Activated CD8-positive, alpha-beta memory T cell treated with anti-CD3 and anti-CD28 coated beads for 24 hours (primary cell): ENCODE results near the gene NFATC2.

ENCODE experiments used
- DNase-seq: peaks from one replicate; pipeline ENCODE4 v3.0.0-alpha.2; 2020

NFATC2 gene

DNA sequence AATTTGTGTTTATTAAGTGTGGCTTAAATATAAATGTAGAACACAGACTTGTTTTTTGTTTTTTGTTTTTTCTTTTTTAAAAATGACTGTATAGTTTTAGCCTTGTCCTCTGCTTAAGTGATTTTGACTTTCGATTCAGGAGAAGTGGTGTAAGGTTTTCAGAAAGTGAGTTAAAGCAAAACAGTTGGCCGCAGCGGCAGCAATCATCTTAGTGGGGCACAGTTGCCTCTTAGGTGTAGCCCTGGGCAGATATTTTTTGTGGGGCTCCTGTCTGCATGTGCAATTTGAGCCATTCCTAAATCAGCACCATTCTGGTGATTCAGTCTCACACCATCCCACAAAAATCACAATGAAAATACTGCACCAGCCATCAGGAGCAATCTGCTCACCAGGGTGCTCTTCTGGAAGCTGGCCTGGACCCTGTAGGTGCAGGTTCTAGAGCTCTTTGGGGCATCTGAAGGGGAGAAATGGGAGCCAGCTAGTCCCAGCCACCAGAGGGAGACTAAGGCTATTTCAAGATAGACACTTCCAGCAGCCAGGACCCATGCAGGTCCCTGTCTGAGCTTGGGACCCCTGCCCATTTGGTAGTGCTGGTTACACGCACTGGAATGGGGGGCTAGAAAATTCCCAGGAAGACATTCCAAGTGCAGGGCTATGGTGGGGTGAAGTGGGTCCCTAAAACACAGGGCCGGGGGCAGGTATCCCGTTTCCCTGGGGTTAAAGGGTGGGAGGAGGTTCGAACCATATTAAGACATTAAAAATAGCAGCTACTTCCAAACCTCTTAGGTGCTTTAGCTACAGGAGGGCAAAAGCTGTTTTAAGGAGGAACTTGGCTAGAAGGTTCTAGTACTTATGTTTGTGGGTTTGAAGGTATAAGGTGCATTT, 156.6 kb downstream of the NFATC2 start:
- DNase-seq: no peak

DNA sequence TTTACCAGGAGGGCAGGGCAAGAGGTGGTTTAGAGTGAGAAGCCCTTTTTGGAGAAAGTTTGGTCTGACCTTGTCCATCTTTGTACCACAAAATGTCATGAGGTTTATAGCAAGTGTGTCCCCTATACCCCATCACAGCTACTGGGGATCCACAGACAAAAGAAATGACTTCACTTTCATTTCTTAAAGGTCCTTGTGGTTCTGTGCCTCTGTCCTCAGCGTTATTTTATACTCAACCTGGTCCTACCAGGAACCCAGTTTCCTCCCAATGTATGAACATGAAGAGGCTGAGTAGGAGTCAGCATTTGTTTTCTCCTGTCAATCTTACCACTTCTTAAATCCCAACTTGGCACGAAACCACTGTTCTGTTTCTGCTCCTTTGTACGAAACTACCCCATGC, 157.6 kb downstream of the NFATC2 start:
- DNase-seq: no peak

DNA sequence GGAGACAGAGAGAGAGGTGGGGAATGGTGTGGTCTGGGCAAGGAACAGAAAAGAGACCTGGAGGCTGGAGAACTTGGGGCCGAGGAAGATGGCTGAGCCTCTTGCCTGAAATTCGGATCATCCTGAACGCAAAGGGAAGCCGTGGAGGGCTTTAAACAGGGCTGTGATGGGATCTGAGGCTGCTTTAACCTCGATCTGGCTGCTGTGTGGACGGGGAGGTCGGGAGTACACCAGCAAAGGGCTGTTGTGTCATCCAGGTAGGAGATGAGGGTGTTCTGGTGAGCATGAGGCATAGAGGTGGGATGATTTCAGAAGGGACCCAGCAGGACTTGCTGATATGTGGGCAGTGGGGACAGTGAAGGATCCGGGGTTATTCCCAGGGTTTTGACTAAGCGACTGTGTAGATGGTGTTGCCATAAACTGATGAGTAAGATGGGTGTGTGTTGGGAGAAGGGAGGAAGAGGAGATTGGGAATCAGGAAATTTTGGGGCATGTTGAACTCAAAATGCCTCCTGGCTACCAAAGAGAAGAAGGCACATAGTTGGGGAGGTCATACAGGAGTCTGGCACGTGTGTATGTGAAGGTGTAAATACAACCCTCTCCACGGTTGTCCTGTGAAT, 158.5 kb downstream of the NFATC2 start:
- no peak for DNase-seq

DNA sequence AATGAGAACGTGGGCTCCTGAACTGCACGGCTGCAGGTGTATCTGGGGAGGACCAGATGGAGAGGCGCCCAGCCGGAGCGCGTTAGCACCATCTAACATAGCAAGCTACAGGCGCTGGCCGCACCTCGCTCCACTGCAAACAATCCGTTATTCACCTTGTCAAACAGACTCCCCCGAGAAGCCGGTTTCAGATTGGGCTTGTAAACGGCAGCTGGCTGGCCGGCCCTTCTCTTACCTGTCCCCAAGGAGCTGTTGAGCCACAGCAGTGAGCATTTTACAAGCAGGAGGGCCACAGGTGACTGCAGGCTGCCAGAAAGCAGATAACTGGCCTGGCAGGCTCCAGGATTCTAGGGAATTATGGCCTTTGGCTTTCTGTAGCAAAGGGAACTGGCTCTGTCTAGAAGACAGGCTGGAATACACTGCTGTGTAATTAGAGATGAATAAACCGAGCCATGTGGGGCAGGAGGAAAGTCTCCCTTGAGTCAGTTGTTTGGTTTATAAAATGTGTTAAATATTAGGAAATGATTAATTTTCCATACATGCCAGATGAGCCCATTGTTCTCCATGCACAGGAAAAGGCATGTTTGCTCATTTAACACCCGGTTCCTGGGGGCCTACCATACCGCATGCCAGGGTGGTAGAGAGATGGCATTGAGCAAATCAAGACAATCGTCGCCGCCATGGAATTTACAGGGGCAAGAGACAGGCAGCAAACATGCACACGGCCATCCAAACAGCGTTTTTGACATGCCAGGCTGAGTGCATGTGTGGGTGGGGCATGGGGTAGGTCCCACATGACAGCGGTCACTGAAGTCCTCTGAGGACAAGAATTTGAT, 159.3 kb downstream of the NFATC2 start:
- DNase-seq: no peak

DNA sequence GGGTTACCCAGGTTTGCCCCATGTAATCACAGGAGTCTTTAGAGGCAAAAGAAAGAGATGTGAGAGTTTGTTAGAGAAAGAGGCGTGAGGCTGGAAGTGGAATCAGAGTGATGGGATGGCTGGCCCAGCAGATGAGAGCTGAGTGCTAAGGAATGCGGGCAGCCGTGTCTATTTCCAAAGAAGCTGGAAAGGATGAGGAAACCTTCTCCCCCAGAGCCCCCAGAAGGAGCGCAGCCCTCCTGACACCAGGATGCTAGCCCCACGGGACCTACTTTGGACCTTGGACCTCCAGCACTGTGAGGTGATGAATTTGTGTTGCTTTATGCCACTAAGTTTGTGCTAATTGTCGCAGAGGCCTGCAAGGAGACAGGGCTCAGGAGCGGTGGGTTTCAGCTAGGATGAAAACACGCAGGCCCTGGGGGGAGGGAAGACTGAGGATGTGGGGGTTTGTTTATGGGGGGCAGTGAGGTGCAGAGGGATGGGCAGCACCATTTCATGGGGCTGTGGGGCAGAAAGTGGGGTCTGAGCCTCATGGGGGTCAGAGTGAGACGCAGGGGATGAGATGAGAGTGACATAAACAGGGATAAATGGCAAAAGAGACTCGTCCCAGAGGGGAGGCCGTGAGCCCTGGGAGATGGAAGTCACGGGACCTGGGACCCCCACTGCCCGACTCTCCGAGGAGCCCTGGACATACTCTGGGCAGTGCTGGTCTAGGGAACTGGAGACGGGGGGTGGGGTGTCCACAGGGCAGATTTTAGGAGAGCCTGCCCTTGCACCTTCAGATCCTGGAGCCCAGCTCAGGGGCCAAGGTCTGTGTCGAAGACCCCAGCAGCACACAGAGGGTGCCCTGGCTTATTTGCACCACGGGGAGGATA, 160.2 kb downstream of the NFATC2 start:
- no peak for DNase-seq

DNA sequence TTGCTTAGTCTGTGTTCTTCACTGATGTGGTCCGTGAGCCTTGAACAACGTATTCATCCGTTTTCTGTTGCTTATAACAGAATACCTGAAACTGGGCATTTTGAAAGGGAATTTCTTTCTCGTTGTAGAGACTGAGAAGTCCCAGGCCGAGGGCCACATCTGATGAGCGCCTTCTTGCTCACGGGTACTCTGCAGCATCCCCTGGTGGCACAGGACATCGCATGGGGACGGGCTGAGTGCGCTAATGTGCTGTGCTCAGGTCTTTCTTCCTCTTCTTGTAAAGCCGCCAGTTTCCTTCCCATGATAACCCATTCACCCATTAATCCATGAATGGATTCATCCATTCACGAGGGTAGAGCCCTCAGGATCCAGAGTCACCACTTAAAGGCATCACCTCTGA, 161.0 kb downstream of the NFATC2 start:
- no peak for DNase-seq

DNA sequence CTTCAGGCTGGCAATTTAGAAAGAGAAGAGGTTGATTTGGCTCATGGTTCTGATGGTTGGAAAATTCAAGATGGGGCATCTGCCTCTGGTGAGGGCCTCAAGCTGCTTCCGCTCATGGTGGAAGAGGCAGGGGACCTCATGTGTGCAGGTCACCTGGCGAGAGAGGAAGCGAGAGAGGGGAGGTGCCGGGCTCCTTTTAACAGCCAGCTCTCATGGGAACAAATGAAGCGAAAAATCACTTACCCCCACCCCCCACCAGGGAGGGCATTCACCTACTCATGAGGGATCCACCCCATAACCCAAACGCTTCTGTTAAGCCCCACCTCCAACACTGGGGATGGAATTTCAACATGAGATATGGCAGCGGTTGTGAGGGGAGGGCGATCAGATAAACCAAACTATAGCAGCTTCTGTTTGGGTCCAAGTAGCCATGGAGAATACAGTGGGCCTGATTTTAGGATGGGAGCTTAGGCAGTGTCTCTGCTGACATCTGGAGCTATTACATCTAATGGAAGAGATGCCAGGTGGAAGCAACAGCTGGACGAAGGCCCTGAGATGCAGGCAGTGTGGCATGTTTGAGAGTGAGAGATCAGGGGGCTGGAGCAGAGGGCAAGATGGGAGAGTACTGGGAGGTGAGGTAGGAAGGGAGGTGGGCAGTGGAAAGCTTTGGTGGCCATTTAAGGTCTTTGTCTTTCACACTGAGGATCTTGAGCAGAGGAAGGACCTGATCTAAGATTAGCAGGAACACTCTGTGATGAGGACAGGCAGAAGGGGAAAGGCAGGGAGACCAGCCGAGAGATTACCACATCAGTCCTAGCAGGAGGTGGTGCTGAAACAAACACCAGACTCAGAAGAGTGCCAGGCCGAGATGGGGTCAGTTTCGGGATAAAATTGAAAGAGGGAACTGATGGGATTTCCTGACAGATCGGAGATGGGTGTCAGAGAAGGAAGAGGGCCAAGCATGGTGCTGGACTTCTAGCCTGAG, 161.8 kb downstream of the NFATC2 start:
- no peak for DNase-seq

DNA sequence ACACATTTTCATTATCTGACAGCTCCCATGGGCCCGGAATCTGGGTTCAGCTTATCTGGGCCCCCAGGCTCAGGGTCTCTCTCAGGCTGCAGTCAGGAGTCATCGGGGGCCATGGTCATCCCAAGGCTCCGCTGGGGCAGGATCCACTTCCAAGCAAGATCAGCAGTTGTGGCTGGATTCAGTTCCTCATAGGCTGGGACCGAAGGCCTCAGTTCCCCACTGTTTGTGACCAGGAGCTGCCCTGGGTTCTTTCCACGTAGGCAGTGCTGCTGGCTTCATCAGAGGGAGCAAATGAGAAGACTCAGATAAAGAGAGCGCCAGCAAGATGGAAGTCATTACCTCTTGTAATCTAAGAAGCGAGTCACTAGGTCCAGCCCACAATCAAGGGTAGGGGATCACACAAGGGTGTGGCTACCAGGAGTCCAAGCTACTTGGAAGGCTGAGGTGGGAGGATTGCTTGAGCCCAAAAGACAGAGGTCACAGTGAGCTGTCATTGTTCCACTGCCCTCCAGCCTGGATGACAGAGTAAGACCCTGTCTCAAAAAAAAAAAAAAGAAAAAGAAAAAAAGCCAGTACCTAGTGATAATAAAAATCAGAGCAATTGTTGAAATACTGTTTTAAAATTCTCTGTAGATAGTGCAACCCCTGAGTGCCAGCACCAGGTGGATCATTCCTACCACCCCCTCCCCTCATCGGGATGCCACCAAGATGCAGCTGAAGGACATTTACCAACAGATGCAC, 162.7 kb downstream of the NFATC2 start:
- DNase-seq: no peak

DNA sequence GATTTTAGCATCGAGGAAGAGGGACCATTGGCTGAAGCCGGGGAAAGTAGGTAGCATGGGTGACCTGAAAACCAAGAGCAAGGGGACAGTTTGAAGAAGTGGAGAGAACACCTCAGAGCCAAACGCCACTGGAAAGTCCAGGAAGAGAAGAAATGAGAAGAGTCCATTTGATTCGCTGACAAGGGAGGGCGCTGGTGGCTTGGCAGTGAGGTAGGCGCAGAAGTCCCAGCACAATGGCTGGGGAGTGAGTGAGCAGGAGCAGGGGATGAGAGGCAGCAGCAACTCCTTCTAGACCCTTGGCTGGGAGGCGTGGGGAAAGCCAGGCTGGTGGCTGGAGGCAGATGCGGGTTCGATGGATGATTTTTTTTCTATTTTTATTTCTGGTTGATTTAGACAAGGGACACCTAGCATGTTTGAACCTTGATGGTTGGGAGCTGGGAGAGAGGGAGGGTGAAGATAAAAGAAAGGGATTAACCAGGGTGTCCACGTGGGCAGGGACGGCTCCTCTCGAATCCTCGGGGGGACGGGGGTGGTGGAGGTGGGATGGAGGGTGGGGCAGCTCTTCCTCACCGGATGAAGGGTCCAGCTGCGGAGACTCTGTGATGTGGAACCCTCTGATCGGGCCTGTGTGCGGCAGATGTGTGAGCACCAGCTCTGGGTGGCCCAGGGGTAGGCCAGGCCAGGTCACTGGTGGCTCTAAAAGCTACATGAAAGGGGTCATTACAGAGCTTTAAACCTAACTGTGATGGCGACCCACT, 164.2 kb downstream of the NFATC2 start:
- DNase-seq: no peak

DNA sequence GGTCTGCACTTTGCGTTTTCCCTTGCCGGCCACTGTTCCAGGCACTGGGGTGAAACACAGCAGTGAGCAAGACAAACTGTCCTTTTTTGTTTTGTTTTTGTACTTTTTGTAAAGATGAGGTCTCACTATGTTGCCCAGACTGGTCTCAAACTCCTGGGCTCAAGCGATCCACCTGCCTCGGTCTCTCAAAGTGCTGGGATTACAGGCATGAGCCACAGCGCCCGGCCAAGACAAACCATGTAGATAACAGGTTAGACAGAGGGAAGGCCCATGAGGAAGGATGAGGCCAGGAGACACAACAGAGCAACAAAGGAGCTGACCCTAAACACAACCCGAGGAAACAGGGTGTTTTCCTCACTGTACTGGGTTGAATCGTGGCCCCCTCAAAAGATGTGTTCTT, 165.4 kb downstream of the NFATC2 start:
- DNase-seq: no peak

DNA sequence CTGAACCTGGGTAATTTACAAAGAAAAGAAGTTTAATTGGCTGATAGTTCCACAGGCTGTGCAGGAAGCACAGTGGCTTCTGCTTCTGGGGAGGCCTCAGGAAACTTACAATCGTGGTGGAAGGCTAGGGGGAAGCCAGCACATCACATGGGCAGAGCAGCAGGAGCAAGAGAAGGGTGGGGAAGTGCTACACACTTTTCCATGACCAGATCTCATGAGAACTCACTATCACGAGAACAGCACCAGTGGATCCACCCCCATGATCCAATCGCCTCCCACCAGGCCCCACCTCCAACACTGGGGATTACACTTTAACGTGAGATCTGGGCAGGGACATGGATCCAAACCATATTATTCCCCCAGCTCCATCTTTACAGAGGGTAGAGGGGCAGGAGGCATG, 166.4 kb downstream of the NFATC2 start:
- DNase-seq: no peak

DNA sequence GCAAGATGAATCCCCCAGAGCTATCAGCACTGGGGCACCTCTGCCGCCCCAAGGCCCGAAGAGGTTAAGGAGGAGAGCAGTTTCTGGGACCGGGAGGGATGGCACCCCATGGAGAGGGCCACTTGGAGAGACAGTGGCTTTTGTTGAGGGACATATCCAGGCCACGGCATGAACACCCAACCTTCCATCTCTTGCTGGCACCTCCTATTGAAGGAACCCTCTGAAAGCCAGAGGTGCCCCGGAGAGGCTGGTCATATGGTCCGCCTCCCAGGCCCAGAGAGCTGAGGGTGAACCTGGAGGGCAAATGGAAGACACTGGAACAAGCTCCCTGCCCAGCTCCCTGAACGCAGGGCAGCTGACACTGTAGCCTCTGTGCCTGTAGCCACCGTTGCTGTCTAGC, 167.0 kb downstream of the NFATC2 start:
- DNase-seq: no peak

DNA sequence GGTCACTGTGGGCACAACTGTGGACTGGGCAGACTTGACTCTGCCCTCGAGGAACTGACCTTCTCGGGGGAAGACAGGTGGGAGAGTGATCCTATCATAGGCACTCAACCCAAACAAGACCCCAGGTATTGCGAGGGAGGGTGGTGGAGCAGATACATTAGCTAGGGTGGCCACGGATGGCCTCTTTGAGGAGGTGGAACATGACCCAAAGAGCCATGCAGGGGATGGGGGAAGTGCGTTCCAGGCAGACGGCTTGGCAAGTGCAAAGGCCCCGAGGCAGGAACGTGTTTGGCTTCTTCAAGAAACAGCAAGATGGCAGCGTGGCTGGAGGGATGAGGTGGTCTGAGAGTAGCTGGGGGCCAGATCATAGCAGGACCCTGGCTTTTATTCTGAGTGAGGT, 167.6 kb downstream of the NFATC2 start:
- DNase-seq: no peak

DNA sequence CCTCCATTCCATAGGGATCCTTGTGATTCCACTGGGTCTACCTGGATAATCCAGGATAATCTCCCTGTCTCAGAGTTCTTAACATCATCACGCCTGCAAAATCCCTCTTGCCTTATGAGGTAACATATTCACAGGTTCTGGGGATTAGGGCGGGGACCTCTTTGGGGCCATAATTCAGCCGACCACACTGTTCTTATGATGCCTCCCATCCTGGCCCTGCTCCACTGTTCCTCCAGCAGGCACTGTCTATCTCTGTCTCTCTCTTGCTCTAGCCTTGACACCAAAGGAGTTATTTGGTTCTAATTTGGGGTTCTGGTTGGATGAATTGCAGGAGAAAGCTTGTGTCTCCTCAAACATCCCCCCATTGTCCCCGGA, 168.1 kb downstream of the NFATC2 start:
- no peak for DNase-seq

DNA sequence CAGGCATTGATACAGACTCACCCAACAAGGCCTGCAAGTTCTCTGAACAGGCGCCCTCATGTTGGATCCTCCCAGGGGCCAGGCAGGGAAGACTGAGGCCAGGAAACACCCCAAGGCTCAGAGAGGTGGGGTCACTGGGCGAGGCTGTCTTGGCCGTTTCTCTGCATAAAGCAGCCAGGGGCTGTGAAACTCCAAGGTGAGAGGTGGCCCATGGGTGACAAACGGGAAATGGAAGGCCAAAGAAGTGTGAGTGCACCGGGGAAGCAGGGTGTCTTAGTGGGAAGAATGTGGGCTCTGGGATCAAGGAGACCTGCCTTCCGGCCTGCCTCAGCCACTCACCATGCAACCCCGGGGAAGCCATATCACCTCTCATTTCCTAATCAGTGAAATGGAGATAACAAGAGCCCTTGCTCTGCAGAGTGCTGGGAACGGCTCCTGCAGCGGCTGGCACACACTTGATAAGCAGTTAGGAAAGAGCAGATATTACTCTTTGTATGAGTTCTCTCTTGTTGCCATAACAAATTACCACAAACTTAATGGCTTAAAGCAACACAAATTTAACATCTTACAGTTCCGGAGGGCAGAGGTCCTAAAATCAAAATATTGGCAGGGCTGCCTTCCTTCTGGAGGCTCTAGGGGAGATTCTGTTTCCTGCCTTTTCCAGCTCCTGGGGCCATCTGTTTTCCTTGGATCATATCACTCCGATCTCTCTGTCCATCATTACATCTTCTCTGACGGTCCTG, 168.6 kb downstream of the NFATC2 start:
- no peak for DNase-seq

DNA sequence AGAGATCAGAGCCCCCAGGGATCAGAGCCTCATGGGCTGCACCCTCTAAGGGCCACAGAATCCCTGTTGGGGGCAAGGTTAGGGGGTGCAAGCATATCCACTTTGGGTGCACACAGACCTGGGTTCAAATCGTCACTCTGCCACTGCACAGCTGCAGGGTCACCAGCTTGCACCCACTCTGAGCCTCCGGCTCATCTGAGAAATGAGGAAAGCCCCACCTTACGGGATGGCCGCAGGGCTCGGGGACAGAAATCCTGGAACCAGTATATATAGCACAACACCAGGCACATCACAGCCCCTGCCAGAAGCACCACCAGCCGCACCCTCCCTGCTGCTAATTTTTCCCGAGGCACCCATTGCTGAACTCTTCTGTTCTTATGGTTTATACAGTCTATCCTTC, 169.6 kb downstream of the NFATC2 start:
- no peak for DNase-seq

DNA sequence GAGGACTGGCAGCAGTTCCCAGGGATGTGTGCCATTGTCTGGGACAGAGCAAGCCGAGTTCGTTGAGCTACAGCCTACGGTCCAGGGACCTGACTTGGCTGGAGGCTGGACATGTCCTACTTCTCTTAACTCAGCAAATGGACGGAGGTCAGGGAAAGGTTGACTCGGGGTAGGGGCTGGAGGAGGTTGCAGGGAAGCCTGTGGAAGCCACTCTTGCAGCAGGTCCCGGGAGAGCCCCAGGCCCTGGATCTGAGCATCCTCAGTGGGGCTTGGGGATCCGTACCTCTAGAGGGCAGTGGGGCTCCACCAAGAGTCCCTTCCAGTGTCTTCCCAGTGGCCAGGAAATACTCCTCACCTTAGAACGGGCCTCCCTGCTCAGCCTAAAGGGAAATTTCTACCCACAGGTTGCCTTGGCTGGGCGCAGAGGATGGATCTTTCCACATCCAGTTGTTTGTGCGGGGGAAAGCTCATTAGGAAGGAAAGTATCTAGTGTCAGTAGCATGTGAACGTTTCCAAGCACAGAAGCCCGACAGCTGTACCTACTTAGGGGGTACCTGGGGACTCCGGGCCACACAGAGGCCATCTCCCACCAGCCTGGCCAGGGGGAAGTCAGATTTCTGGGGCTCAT, 170.2 kb downstream of the NFATC2 start:
- DNase-seq: peak; percentile 84

DNA sequence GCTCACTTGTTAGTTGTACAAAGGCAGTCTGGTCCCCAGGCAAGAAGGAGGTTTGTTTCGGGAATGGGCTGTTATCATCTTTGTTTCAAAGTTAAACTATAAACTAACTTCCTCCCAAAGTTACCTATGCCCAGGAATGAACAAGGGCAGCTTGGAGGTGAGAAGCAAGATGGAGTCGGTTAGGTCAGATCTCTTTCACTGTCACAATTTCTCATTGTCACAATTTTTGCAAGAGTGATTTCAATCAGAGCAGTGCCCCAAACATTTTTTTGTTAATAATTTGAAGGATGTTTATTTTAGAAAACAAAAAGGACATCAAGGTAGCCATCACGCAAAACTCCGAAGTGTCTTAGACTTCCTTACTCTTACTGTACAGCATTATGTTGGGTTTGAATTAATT, 170.8 kb downstream of the NFATC2 start:
- no peak for DNase-seq

DNA sequence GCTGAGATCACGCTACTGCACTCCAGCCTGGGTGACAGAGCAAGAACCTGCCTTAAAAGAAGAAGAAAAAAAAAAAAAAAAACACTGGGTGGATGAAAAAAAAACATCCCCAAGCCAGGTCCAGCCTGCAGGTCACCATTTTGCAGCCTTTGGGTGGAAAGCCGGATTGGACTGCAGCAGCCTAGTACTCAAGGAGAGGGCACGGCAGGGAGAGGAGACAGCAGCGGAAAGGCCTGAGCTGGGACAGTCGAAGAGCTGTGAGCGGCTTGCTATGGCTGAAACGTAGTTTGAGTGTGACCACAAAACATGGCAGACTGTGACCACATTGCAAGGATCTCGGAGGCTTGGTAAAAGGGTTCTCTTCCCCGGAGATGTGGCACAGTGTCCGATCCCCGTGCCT, 173.0 kb downstream of the NFATC2 start:
- no peak for DNase-seq
